Measurements from ENCODE around the gene ZW10.

GRCh38 chr11:113722934-113723333 lies 50.6 kb downstream of the ZW10 start:
- TF ChIP-seq POLR2AphosphoS5 (IDR thresholded peaks at IDR 0.05) (no peak), CTCF (IDR thresholded peaks at IDR 0.05) (no peak), POLR2A (IDR thresholded peaks at IDR 0.05) (no peak), EP300 (IDR thresholded peaks at IDR 0.05; ENCODE audit: low read depth) (no peak)

All from transverse colon (tissue), 4 donors.